ENCODE data around the gene FOXP1. TPM values are rescaled to one million over a fixed set of nuclear protein-coding genes. Genes with fewer than 3 reads are reported as not detected.

FOXP1 gene
- total and polyA plus RNA-seq, 2 experiments from 2014 or later, result 76.8 to 99.8 TPM

GRCh38 chr3:71536376-71536965 is 47.1 kb downstream of the FOXP1 start:
- Histone ChIP-seq H4K20me1 (ENCODE audit: insufficient read depth, poor library complexity, severe bottlenecking) (no peaks in the 10 kb centered on the region), H2AFZ (no peak overlapping the region), H3K4me1 (ENCODE audit: insufficient read depth) (peaks cover 15% of the 10 kb centered on the region), H3K4me2 (peak overlapping the region; percentile 29), H3K9me3 (ENCODE audit: low read depth) (no peaks in the 10 kb centered on the region), H3K9me2 (replicated peaks; ENCODE audit: insufficient read depth) (no peaks in the 10 kb centered on the region), H3K79me2 (peaks cover 47% of the 10 kb centered on the region), H3K27ac (peak overlapping the region; percentile 43), H3K27me3 (no peaks in the 10 kb centered on the region), H3K4me3 (no peak overlapping the region), H3K36me3 (replicated peaks; ENCODE audit: insufficient read depth, low read depth) (no peaks in the 10 kb centered on the region)
- DNase-seq (ENCODE audit: low spot score), result no peak
- TF ChIP-seq EZH2phosphoT487 (IDR thresholded peaks at IDR 0.05; ENCODE audit: low read depth, severe bottlenecking, unreplicated experiment) (no peak), CTCF (IDR thresholded peaks at IDR 0.05; ENCODE audit: poor library complexity) (no peak), EZH2 (IDR thresholded peaks at IDR 0.05; ENCODE audit: borderline replicate concordance) (no peak)
- 83% methylated on average over 7 of the region's 7 CpGs for WGBS (ENCODE audit: low lambda C conversion rate, missing lambda C conversion rate)

GRCh38 chr3:71533588-71533987 is 49.9 kb downstream of the FOXP1 start:
- H3K4me2 ChIP-seq, result no peak overlapping the region
- WGBS (ENCODE audit: low lambda C conversion rate, missing lambda C conversion rate), result 94% methylated on average over 4 of the region's 4 CpGs
- H2AFZ ChIP-seq, result no peak overlapping the region
- H4K20me1 ChIP-seq (ENCODE audit: insufficient read depth, poor library complexity, severe bottlenecking), result no peaks in the 10 kb centered on the region
- H3K9me2 ChIP-seq (replicated peaks; ENCODE audit: insufficient read depth), result no peaks in the 10 kb centered on the region
- H3K27ac ChIP-seq, result peak overlapping the region; percentile 10
- no peaks in the 10 kb centered on the region for H3K27me3 ChIP-seq
- H3K4me1 ChIP-seq (ENCODE audit: insufficient read depth), result peaks cover 7% of the 10 kb centered on the region
- no peaks in the 10 kb centered on the region for H3K36me3 ChIP-seq (replicated peaks; ENCODE audit: insufficient read depth, low read depth)
- H3K79me2 ChIP-seq, result peaks cover 32% of the 10 kb centered on the region
- H3K9me3 ChIP-seq (ENCODE audit: low read depth), result no peaks in the 10 kb centered on the region
- H3K4me3 ChIP-seq, result no peak overlapping the region
- DNase-seq (ENCODE audit: low spot score), result no peak
- TF ChIP-seq CTCF (IDR thresholded peaks at IDR 0.05; ENCODE audit: poor library complexity) (no peak), EZH2 (IDR thresholded peaks at IDR 0.05; ENCODE audit: borderline replicate concordance) (no peak), EZH2phosphoT487 (IDR thresholded peaks at IDR 0.05; ENCODE audit: low read depth, severe bottlenecking, unreplicated experiment) (no peak)

GRCh38 chr3:71532639-71533395 is 50.7 kb downstream of the FOXP1 start:
- no peak overlapping the region for H3K4me2 ChIP-seq
- no peak overlapping the region for H3K4me3 ChIP-seq
- no peaks in the 10 kb centered on the region for H3K27me3 ChIP-seq
- peaks cover 7% of the 10 kb centered on the region for H3K4me1 ChIP-seq (ENCODE audit: insufficient read depth)
- no peaks in the 10 kb centered on the region for H3K36me3 ChIP-seq (replicated peaks; ENCODE audit: insufficient read depth, low read depth)
- DNase-seq (ENCODE audit: low spot score), result no peak
- no peak for TF ChIP-seq CTCF (IDR thresholded peaks at IDR 0.05; ENCODE audit: poor library complexity)
- no peak for TF ChIP-seq EZH2 (IDR thresholded peaks at IDR 0.05; ENCODE audit: borderline replicate concordance)
- TF ChIP-seq EZH2phosphoT487 (IDR thresholded peaks at IDR 0.05; ENCODE audit: low read depth, severe bottlenecking, unreplicated experiment), result no peak
- H3K9me2 ChIP-seq (replicated peaks; ENCODE audit: insufficient read depth), result no peaks in the 10 kb centered on the region
- no peak overlapping the region for H2AFZ ChIP-seq
- H4K20me1 ChIP-seq (ENCODE audit: insufficient read depth, poor library complexity, severe bottlenecking), result no peaks in the 10 kb centered on the region
- H3K79me2 ChIP-seq, result peaks cover 28% of the 10 kb centered on the region
- H3K27ac ChIP-seq, result no peak overlapping the region
- no peaks in the 10 kb centered on the region for H3K9me3 ChIP-seq (ENCODE audit: low read depth)
- WGBS (ENCODE audit: low lambda C conversion rate, missing lambda C conversion rate), result 82% methylated on average over 6 of the region's 6 CpGs
